HL-60 (cell line): ENCODE data around the gene BTBD7.
"Not testable (repeated sequence)": the region's sequence is repeated elsewhere in the genome, so short reads cannot be mapped to it uniquely, and the experiment has no call there.

ENCODE experiments used
- DNase-seq, 2 experiments: peaks; one replicate each; pipeline ENCODE4 v3.0.0-alpha.2; 2010 to 2020; ENCODE audit warnings: low read depth in 1 of 2, low spot score in 1 of 2
- H3K27ac ChIP-seq: fragments of 250-450 bp; sonication (Bioruptor Pico); replicated peaks from 2 replicates; pipeline ENCODE4 v1.5.1; 2020; ENCODE audit warnings: mild to moderate bottlenecking, moderate library complexity
- H3K27me3 ChIP-seq: fragments of 250-450 bp; sonication (Bioruptor Pico); 2 replicates; pipeline ENCODE4 v1.5.1; 2021; ENCODE audit warnings: mild to moderate bottlenecking, moderate library complexity; ENCODE audit not compliant: insufficient read depth, poor library complexity, severe bottlenecking
- H3K4me3 ChIP-seq: replicated peaks from 2 replicates; pipeline ENCODE4 v1.5.1; 2011; ENCODE audit warnings: mild to moderate bottlenecking, control low read depth, low read length; ENCODE audit not compliant: insufficient read depth
- CTCF ChIP-seq: IDR thresholded peaks from one replicate; pipeline ENCODE4 v1.5.1; 2011; ENCODE audit warnings: low read length, control low read depth, inconsistent platforms; ENCODE audit not compliant: insufficient read depth
- GABPA ChIP-seq: IDR thresholded peaks from 2 replicates; pipeline ENCODE4 v1.6.1; 2012; ENCODE audit warnings: low read depth
- POLR2AphosphoS5 ChIP-seq: IDR thresholded peaks from 2 replicates; pipeline ENCODE4 v1.6.1; 2012; ENCODE audit warnings: low read depth
- REST ChIP-seq: IDR thresholded peaks from 2 replicates; pipeline ENCODE4 v1.6.1; 2012; ENCODE audit warnings: low read depth; ENCODE audit not compliant: insufficient replicate concordance
- SPI1 ChIP-seq: IDR thresholded peaks from 2 replicates; pipeline ENCODE4 v1.6.1; 2012; ENCODE audit warnings: low read depth, mild to moderate bottlenecking, borderline replicate concordance

The BTBD7 gene

GRCh38 chr14:93368996-93369712, 36.3 kb upstream of the BTBD7 start:
- no peak for TF ChIP-seq REST
- no peak for TF ChIP-seq GABPA
- no peak for TF ChIP-seq CTCF
- TF ChIP-seq POLR2AphosphoS5 = no peak
- TF ChIP-seq SPI1 = no peak
- Histone ChIP-seq H3K27me3 (no peaks in the 10 kb centered on the region), H3K27ac (peak overlapping the region; percentile 62), H3K4me3 (no peak overlapping the region)
- no peak for DNase-seq

DNA sequence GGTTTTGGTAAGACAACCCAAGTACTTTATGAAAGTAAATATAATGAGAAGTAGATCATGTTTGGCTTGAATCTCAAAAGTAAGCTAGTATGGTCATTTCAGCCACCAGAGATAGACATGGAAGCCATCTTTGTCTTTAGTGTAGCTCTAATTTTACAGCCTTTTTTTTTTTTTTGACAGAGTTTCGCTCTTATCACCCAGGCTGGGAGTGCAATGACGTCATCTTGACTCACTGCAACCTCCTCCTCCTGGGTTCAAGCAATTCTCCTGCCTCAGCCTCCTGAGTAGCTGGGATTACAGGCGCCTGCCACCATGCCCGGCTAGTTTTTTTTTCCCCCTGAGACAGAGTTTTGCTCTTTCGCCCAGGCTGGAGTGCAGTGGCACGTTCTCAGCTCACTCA, 22.0 kb upstream of the BTBD7 start:
- not testable (repeated sequence) for H3K27me3 ChIP-seq, DNase-seq, H3K4me3 ChIP-seq, H3K27ac ChIP-seq

DNA sequence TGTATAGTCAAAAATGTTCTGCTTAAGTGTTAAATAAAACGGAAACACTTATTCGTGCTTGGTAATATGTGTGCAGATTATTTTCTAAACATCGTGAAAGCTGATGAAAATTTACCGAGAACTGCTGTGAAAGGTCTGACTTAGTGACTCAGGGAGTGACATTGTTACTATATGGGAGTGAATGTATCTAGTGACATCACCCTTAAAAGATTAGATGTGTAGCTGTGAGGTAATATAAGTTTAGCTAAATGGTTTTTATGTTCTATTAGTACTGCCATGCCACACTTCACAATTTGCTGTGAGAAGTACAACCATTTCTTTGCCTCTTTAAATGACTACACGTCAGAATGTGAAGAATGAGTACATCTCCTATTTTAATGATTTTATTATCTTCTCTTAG, 15.5 kb upstream of the BTBD7 start:
- H3K27ac ChIP-seq = no peak overlapping the region
- TF ChIP-seq REST = no peak
- TF ChIP-seq SPI1 = no peak
- TF ChIP-seq POLR2AphosphoS5 = no peak
- no peak for TF ChIP-seq GABPA
- no peak for TF ChIP-seq CTCF
- H3K4me3 ChIP-seq = no peak overlapping the region
- H3K27me3 ChIP-seq = no peaks in the 10 kb centered on the region
- no peak for DNase-seq

- TF ChIP-seq GABPA = no peak
- TF ChIP-seq REST = no peak
- TF ChIP-seq POLR2AphosphoS5 = no peak
- no peak for TF ChIP-seq CTCF
- no peak for TF ChIP-seq SPI1
- DNase-seq = no peak
- Histone ChIP-seq H3K27me3 (no peaks in the 10 kb centered on the region), H3K4me3 (no peak overlapping the region), H3K27ac (no peak overlapping the region)
Measured at GRCh38 chr14:93347850-93348249, 15.0 kb upstream of the BTBD7 start.
